Left kidney (tissue), 8 donors: Measurements from ENCODE around the gene DHRSX. TPM values are rescaled to one million over a fixed set of nuclear protein-coding genes. Genes with fewer than 3 reads are reported as not detected.
"Not testable (repeated sequence)": the region's sequence is repeated elsewhere in the genome, so short reads cannot be mapped to it uniquely, and the experiment has no call there.

Experiments
- DNase-seq: peaks from one replicate; pipeline ENCODE4 v3.0.0-alpha.2; 2013
- long read RNA-seq, 8 donors: transcript quantifications; one replicate each; lab custom pipeline, GENCODE V29; 2026
- polyA plus RNA-seq: library from polyadenylated mRNA; unstranded; fragments of 120-200 nt; gene quantifications from one replicate; pipeline ENCODE4 v1.2.1, GENCODE V29; 2013; ENCODE audit not compliant: insufficient read length

DHRSX gene
- polyA plus RNA-seq, result 27.5 TPM
- long read RNA-seq, donor 1, transcript DHRSX-201 (7 exons, 2,571 nt), result major isoform, 9 of 19 reads
- long read RNA-seq, donor 1, partial matches to known transcripts, result 10 of 19 reads
- long read RNA-seq, donor 1, other reads (novel, unspliced or antisense), result 0 of 19 reads
- long read RNA-seq, donor 2, transcript DHRSX-201 (7 exons, 2,571 nt), result major isoform, 8 of 23 reads
- long read RNA-seq, donor 2, partial matches to known transcripts, result 15 of 23 reads
- long read RNA-seq, donor 2, other reads (novel, unspliced or antisense), result 0 of 23 reads
- long read RNA-seq, donor 3, transcript DHRSX-201 (7 exons, 2,571 nt), result major isoform, 10 of 21 reads
- long read RNA-seq, donor 3, partial matches to known transcripts, result 11 of 21 reads
- long read RNA-seq, donor 3, other reads (novel, unspliced or antisense), result 0 of 21 reads
- long read RNA-seq, donor 4, result 0 reads
- long read RNA-seq, donor 5, transcript DHRSX-201 (7 exons, 2,571 nt), result major isoform, 16 of 38 reads
- long read RNA-seq, donor 5, partial matches to known transcripts, result 22 of 38 reads
- long read RNA-seq, donor 5, other reads (novel, unspliced or antisense), result 0 of 38 reads
- long read RNA-seq, donor 6, transcript DHRSX-201 (7 exons, 2,571 nt), result major isoform, 12 of 22 reads
- long read RNA-seq, donor 6, partial matches to known transcripts, result 10 of 22 reads
- long read RNA-seq, donor 6, other reads (novel, unspliced or antisense), result 0 of 22 reads
- long read RNA-seq, donor 7, transcript DHRSX-201 (7 exons, 2,571 nt), result major isoform, 10 of 20 reads
- long read RNA-seq, donor 7, partial matches to known transcripts, result 9 of 20 reads
- long read RNA-seq, donor 7, other reads (novel, unspliced or antisense), result 0 of 20 reads
- long read RNA-seq, donor 8, partial matches to known transcripts, result 0 of 3 reads
- long read RNA-seq, donor 8, other reads (novel, unspliced or antisense), result 0 of 3 reads

GRCh38 chrX:2500803-2501558 lies at the start of gene DHRSX, which contains the start of gene ZBED1:
TSS of gene DHRSX (minus strand) at chrX:2500976. CDS start at chrX:2500925, 51 bp downstream.
TSS of gene ZBED1 (minus strand) at chrX:2500976. CDS start at chrX:2490719, 10,257 bp downstream.
- no peak for DNase-seq

- DNase-seq, result no peak
These were observed 49.1 kb upstream of the DHRSX start for GRCh38 chrX:2549876-2550275.

- DNase-seq, result no peak
These were observed 48.1 kb upstream of the DHRSX start for GRCh38 chrX:2548711-2549423.

- DNase-seq, result no peak
These were observed 47.0 kb upstream of the DHRSX start for GRCh38 chrX:2547736-2548135.

- DNase-seq, result no peak
These were observed 45.7 kb upstream of the DHRSX start for GRCh38 chrX:2546496-2546895.

GRCh38 chrX:2545144-2545543 lies 44.4 kb upstream of the DHRSX start:
- DNase-seq, result no peak

- DNase-seq, result no peak
These were observed 42.2 kb upstream of the DHRSX start for GRCh38 chrX:2542826-2543521.

- no peak for DNase-seq
These were observed 40.8 kb upstream of the DHRSX start for GRCh38 chrX:2541603-2542002.

- DNase-seq, result no peak
These were observed 39.7 kb upstream of the DHRSX start for GRCh38 chrX:2540426-2540947.

GRCh38 chrX:2539586-2539985 lies 38.8 kb upstream of the DHRSX start:
- DNase-seq, result no peak

- DNase-seq, result no peak
These were observed 37.4 kb upstream of the DHRSX start for GRCh38 chrX:2538031-2538757.

GRCh38 chrX:2536974-2537373 lies 36.2 kb upstream of the DHRSX start:
- DNase-seq, result no peak

- no peak for DNase-seq
These were observed 35.4 kb upstream of the DHRSX start for GRCh38 chrX:2536141-2536540.

GRCh38 chrX:2534261-2535021 lies 33.7 kb upstream of the DHRSX start:
- DNase-seq, result not testable (repeated sequence)

- no peak for DNase-seq
These were observed 32.6 kb upstream of the DHRSX start for GRCh38 chrX:2533424-2533823.

- no peak for DNase-seq
These were observed 25.6 kb upstream of the DHRSX start for GRCh38 chrX:2526390-2526789.

- no peak for DNase-seq
These were observed 23.1 kb upstream of the DHRSX start for GRCh38 chrX:2523911-2524310.

GRCh38 chrX:2521927-2522386 lies 21.2 kb upstream of the DHRSX start:
- no peak for DNase-seq
